Osteoblast (primary cell): ENCODE data around the gene CELF4. TPM values are rescaled to one million over a fixed set of nuclear protein-coding genes. Genes with fewer than 3 reads are reported as not detected.

ENCODE experiments used
- DNase-seq: peaks from one replicate; pipeline ENCODE4 v3.0.0; 2011; ENCODE audit warnings: low spot score, mixed read lengths; ENCODE audit not compliant: insufficient read length; ENCODE audit errors: missing footprints
- H2AFZ ChIP-seq: 2 replicates; pipeline ENCODE4 v1.6.0; 2011; ENCODE audit warnings: mild to moderate bottlenecking, low read length
- H3K27ac ChIP-seq: 2 replicates; pipeline ENCODE4 v1.5.1; 2011; ENCODE audit warnings: mild to moderate bottlenecking, low read depth, low read length, moderate library complexity
- H3K27me3 ChIP-seq: 2 replicates; pipeline ENCODE4 v1.6.0; 2012; ENCODE audit warnings: mild to moderate bottlenecking, control low read depth, inconsistent platforms, low read length, moderate library complexity; ENCODE audit not compliant: insufficient read depth
- H3K36me3 ChIP-seq: 2 replicates; pipeline ENCODE4 v1.5.1; 2011; ENCODE audit warnings: mild to moderate bottlenecking, low read length, control low read depth, moderate library complexity; ENCODE audit not compliant: insufficient read depth
- H3K4me1 ChIP-seq: 2 replicates; pipeline ENCODE4 v1.5.1; 2011; ENCODE audit warnings: mild to moderate bottlenecking, low read length, control low read depth, moderate library complexity; ENCODE audit not compliant: insufficient read depth
- H3K4me2 ChIP-seq: 2 replicates; pipeline ENCODE4 v1.6.0; 2011; ENCODE audit warnings: mild to moderate bottlenecking, low read length; ENCODE audit not compliant: insufficient read depth
- H3K4me3 ChIP-seq: fragments of 200-600 bp; sonication (generic); 3 replicates; pipeline ENCODE4 v1.5.1; 2012; ENCODE audit warnings: mild to moderate bottlenecking, low read length, inconsistent platforms; ENCODE audit not compliant: insufficient read depth
- H3K79me2 ChIP-seq: 2 replicates; pipeline ENCODE4 v1.6.0; 2012; ENCODE audit warnings: mild to moderate bottlenecking, low read length, control low read depth, inconsistent platforms; ENCODE audit not compliant: insufficient read depth
- H3K9me3 ChIP-seq: 2 replicates; pipeline ENCODE4 v1.5.1; 2011; ENCODE audit warnings: low read depth, low read length, control low read depth
- H4K20me1 ChIP-seq: 2 replicates; pipeline ENCODE4 v1.6.0; 2012; ENCODE audit warnings: mild to moderate bottlenecking, low read length, control low read depth; ENCODE audit not compliant: insufficient read depth
- total RNA-seq: library from RNA; depleted of rRNA; stranded (reverse); fragments of >200 nt; gene quantifications from 2 replicates; pipeline ENCODE4 v1.2.3, GENCODE V29; 2012
- TF ChIP-seq, protein P1 (sequence below): IDR thresholded peaks from 2 replicates; pipeline ENCODE4 v1.5.1; 2011; ENCODE audit warnings: mild to moderate bottlenecking, low read depth, low read length, moderate library complexity; ENCODE audit errors: extremely low read depth

Gene CELF4
- total RNA-seq, 1 donor, result not detected

DNA sequence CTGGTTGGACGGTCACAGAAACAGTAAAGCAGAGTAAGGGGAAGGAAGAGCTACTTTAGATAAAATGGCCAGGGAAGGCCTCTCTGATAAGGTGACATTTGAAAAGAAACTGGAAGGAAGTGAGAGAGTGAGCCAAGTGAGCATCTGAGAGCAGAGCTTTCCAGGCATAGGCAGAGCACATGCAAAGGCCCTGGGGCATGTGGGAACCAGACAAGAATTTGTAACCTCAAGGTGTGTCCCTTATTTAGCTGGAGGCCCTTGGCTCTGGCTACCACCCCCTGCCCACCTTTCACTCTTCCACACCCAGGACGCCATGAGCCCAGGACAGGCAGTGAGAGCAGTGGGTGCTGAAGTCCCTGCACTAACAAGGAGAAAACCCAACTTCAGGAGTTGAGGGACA lies 116.0 kb downstream of the CELF4 start:
- Histone ChIP-seq H3K4me2 (no peak overlapping the region), H3K4me3 (no peak overlapping the region), H2AFZ (no peak overlapping the region), H3K27ac (no peak overlapping the region), H3K9me3 (no peaks in the 10 kb centered on the region), H3K79me2 (no peaks in the 10 kb centered on the region), H4K20me1 (no peaks in the 10 kb centered on the region), H3K27me3 (no peaks in the 10 kb centered on the region), H3K4me1 (no peaks in the 10 kb centered on the region), H3K36me3 (no peaks in the 10 kb centered on the region)
- DNase-seq, result no peak
- TF ChIP-seq, protein P1, sequence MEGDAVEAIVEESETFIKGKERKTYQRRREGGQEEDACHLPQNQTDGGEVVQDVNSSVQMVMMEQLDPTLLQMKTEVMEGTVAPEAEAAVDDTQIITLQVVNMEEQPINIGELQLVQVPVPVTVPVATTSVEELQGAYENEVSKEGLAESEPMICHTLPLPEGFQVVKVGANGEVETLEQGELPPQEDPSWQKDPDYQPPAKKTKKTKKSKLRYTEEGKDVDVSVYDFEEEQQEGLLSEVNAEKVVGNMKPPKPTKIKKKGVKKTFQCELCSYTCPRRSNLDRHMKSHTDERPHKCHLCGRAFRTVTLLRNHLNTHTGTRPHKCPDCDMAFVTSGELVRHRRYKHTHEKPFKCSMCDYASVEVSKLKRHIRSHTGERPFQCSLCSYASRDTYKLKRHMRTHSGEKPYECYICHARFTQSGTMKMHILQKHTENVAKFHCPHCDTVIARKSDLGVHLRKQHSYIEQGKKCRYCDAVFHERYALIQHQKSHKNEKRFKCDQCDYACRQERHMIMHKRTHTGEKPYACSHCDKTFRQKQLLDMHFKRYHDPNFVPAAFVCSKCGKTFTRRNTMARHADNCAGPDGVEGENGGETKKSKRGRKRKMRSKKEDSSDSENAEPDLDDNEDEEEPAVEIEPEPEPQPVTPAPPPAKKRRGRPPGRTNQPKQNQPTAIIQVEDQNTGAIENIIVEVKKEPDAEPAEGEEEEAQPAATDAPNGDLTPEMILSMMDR, result no peak

DNA sequence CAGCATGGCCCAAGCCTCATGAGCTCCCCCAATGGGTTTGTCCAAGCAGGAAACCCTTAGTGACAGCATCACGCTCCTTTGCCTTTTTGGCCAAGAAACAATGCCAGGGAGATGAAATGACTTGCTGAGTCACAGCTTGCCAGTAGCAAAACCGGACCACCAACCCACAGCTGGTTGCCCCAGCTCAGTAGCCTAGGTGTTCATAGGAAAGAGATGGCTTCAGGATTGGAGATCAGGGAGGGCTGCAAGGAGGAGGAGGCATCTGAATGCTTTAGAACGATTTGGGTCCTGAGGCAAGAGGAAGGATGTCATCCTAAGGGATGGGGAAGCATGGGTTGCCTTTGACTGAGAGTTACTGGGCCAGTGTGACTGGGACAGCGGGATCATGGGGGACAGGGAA lies 116.7 kb downstream of the CELF4 start:
- Histone ChIP-seq H3K36me3 (no peaks in the 10 kb centered on the region), H3K4me2 (no peak overlapping the region), H3K79me2 (no peaks in the 10 kb centered on the region), H3K4me1 (no peaks in the 10 kb centered on the region), H4K20me1 (no peaks in the 10 kb centered on the region), H3K27ac (no peak overlapping the region), H3K9me3 (no peaks in the 10 kb centered on the region), H3K27me3 (no peaks in the 10 kb centered on the region), H2AFZ (no peak overlapping the region), H3K4me3 (no peak overlapping the region)
- peak; percentile 68 for DNase-seq
- TF ChIP-seq, protein P1, result no peak

DNA sequence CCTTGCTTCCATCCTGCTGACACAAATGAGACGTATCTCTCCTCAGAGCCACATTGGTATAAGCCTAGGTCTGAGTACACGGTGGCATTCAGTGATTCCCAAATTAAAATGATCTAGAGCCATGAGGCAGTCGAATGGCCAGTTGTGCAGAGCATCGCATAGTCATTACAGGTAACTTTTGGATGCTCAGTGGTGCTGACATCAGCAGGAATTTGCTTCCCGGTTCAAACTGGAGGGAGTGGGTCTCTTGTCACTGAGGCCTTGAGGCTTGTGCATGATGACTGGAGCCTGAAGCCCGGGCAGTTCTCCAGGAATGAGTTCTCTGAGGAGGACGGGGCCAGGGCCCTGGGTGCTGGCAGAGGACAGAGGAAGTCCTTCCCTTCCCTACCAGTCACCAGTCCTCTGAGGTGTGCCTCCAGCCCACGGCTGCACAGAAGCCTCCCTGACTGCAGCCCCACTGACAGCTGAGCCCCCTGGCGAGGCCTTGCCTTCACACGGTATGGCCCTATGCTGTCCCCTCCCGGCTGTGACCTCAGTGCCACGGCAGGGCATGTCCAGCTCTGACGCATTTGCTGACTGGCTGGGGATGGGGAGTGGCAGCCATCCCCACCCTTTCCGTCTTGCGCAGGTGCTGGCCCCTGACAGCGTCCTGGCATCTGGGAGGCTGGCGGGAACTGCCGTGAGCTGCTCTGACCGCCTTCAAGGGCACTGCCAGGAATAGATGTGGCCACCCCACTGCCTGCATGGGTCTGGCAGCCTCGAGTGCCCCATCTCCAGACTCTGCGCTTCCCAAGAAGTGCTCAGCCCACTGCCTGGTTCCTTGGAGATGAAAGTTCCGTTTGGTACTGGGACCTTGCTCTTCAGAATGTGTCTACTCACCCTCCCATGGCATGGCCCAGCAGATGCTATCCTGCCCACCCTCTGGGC lies 117.4 kb downstream of the CELF4 start:
- no peaks in the 10 kb centered on the region for H3K9me3 ChIP-seq
- H3K4me2 ChIP-seq, result no peak overlapping the region
- no peak overlapping the region for H2AFZ ChIP-seq
- H4K20me1 ChIP-seq, result no peaks in the 10 kb centered on the region
- TF ChIP-seq, protein P1, result no peak
- H3K79me2 ChIP-seq, result no peaks in the 10 kb centered on the region
- peak; percentile 77 for DNase-seq
- H3K4me3 ChIP-seq, result no peak overlapping the region
- H3K4me1 ChIP-seq, result no peaks in the 10 kb centered on the region
- no peaks in the 10 kb centered on the region for H3K27me3 ChIP-seq
- H3K36me3 ChIP-seq, result no peaks in the 10 kb centered on the region
- H3K27ac ChIP-seq, result no peak overlapping the region

DNA sequence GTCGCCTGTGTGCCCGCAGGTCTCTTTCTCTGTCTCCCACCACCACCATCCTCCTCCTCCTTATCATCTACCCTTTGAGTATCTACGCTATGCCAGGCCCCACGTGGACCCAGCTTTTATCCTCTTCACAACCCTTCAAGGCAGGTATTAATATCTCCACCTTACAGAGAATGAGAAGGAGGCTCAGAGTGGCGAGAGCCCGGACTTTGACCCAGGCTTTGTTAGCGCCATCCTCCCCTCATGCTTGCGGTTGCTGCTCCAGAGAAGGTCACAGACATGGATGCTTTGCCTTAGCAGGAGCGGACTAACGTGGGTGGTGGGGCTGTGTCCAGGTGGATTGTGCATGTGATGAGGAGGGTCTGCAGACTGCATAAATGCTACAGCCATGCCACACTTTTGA lies 119.8 kb downstream of the CELF4 start:
- Histone ChIP-seq H3K36me3 (no peaks in the 10 kb centered on the region), H4K20me1 (no peaks in the 10 kb centered on the region), H3K27ac (no peak overlapping the region), H3K4me1 (no peaks in the 10 kb centered on the region), H3K27me3 (no peaks in the 10 kb centered on the region), H3K4me2 (no peak overlapping the region), H3K4me3 (no peak overlapping the region), H3K9me3 (no peaks in the 10 kb centered on the region), H2AFZ (no peak overlapping the region), H3K79me2 (no peaks in the 10 kb centered on the region)
- TF ChIP-seq, protein P1, result no peak
- no peak for DNase-seq
